PC-9 (cell line): Measurements from ENCODE around the gene SELENOM. TPM values are rescaled to one million over a fixed set of nuclear protein-coding genes. Genes with fewer than 3 reads are reported as not detected.

Source experiments
- BruUV-seq: library from RNA; stranded (reverse); fragments of 400-500 nt; replicated peaks from 2 replicates; lab custom pipeline; 2021; lab: Mats Ljungman, UMichigan
- CTCF ChIA-PET: fragments of 300-600 bp; sonication (Branson Sonifier 250); formaldehyde crosslinking; loops from one replicate; lab custom pipeline; 2022; ENCODE audit warnings: antibody characterized with exemption; lab: Charles Lee
- POLR2A ChIA-PET: fragments of 300-600 bp; sonication (Branson Sonifier 250); formaldehyde crosslinking; loops from one replicate; lab custom pipeline; 2022; ENCODE audit warnings: antibody characterized with exemption; ENCODE audit not compliant: unreplicated experiment; lab: Charles Lee
- DNase-seq, 2 experiments: peaks; one replicate each; pipeline versions ENCODE4 v3.0.0 to v3.0.0-alpha.2; 2015 to 2022; ENCODE audit warnings: mixed read lengths in 1 of 2
- H2AFZ ChIP-seq: fragments of 200-600 bp; sonication (generic); 2 replicates; pipeline ENCODE4 v1.8.1; 2017; ENCODE audit warnings: antibody characterized with exemption
- H3F3A ChIP-seq: fragments of 200-600 bp; sonication (generic); 2 replicates; pipeline ENCODE4 v1.8.1; 2017; ENCODE audit warnings: antibody characterized with exemption, mild to moderate bottlenecking, low read depth; ENCODE audit not compliant: insufficient read depth
- H3K27ac ChIP-seq: fragments of 200-600 bp; sonication (generic); 2 replicates; pipeline ENCODE4 v1.6.1; 2016; ENCODE audit warnings: mixed run types
- H3K27me3 ChIP-seq: fragments of 200-600 bp; sonication (generic); 2 replicates; pipeline ENCODE4 v1.6.1; 2016; ENCODE audit warnings: low read depth, mixed run types; ENCODE audit not compliant: insufficient read depth
- H3K36me3 ChIP-seq: fragments of 200-600 bp; sonication (generic); 2 replicates; pipeline ENCODE4 v1.6.1; 2016; ENCODE audit warnings: low read depth, mixed run types
- H3K4me1 ChIP-seq: fragments of 200-600 bp; sonication (generic); replicated peaks from 2 replicates; pipeline ENCODE4 v1.6.1; 2016; ENCODE audit warnings: mixed run types; ENCODE audit not compliant: insufficient read depth
- H3K4me2 ChIP-seq: fragments of 200-600 bp; sonication (generic); 2 replicates; pipeline ENCODE4 v1.6.1; 2017; ENCODE audit warnings: mixed run types
- H3K4me3 ChIP-seq: fragments of 200-600 bp; sonication (generic); 2 replicates; pipeline ENCODE4 v1.6.1; 2016; ENCODE audit warnings: mixed run types
- H3K79me2 ChIP-seq: fragments of 200-600 bp; sonication (generic); 2 replicates; pipeline ENCODE4 v1.6.1; 2017; ENCODE audit warnings: low read depth, mixed run types
- H3K9me2 ChIP-seq: fragments of 200-600 bp; sonication (generic); 2 replicates; pipeline ENCODE4 v1.8.1; 2017; ENCODE audit warnings: mild to moderate bottlenecking; ENCODE audit not compliant: insufficient read depth
- H3K9me3 ChIP-seq: fragments of 200-600 bp; sonication (generic); 2 replicates; pipeline ENCODE4 v1.8.1; 2016; ENCODE audit warnings: low read depth; ENCODE audit not compliant: insufficient read depth
- H4K20me1 ChIP-seq: fragments of 200-600 bp; sonication (generic); 2 replicates; pipeline ENCODE4 v1.8.1; 2017; ENCODE audit not compliant: insufficient read depth
- CTCF ChIP-seq: fragments of 200-600 bp; sonication (generic); conservative IDR thresholded peaks from 2 replicates; pipeline ENCODE4 v1.6.1; 2017; ENCODE audit warnings: mixed run types, antibody characterized with exemption, mild to moderate bottlenecking, moderate library complexity
- EZH2 ChIP-seq: fragments of 200-600 bp; sonication (generic); IDR thresholded peaks from 2 replicates; pipeline ENCODE4 v1.8.0; 2017; ENCODE audit warnings: antibody characterized with exemption, low read depth
- intact Hi-C: fragments of 100-400 bp; cut with micrococcal nuclease; formaldehyde crosslinking; loops from one replicate; pipeline ENCODE4 v1.10.0; 2022; ENCODE audit not compliant: unreplicated experiment
- total RNA-seq: library from RNA; stranded (reverse); gene quantifications from 2 replicates; pipeline ENCODE4 v1.2.3, GENCODE V29; 2021

The SELENOM gene
- total RNA-seq, 1 experiment from 2014 or later: 20.7 TPM

GRCh38 chr22:31134688-31135087 is 27.3 kb upstream of the SELENOM start:
- Histone ChIP-seq H3K27me3 (peaks cover 6% of the 10 kb centered on the region), H3K4me2 (no peak overlapping the region), H3K9me3 (no peaks in the 10 kb centered on the region), H3K4me3 (no peak overlapping the region), H2AFZ (no peak overlapping the region), H3K4me1 (peaks cover 21% of the 10 kb centered on the region), H3K9me2 (no peaks in the 10 kb centered on the region), H3F3A (peaks cover 27% of the 10 kb centered on the region), H3K27ac (no peak overlapping the region), H4K20me1 (no peaks in the 10 kb centered on the region), H3K36me3 (no peaks in the 10 kb centered on the region), H3K79me2 (no peaks in the 10 kb centered on the region)
- no peak for TF ChIP-seq EZH2
- TF ChIP-seq CTCF: no peak
- CTCF ChIA-PET: no interaction called here
- BruUV-seq: no TSS peak
- POLR2A ChIA-PET: no interaction called here
- intact Hi-C loops: no loop called here
- DNase-seq: peak in 1 of 2 experiments; percentile 28

GRCh38 chr22:31133911-31134310 is 26.5 kb upstream of the SELENOM start:
- Histone ChIP-seq H3K4me2 (no peak overlapping the region), H3K9me2 (no peaks in the 10 kb centered on the region), H3K27ac (no peak overlapping the region), H3F3A (peaks cover 27% of the 10 kb centered on the region), H4K20me1 (no peaks in the 10 kb centered on the region), H3K4me3 (no peak overlapping the region), H3K79me2 (no peaks in the 10 kb centered on the region), H3K9me3 (no peaks in the 10 kb centered on the region), H3K4me1 (peaks cover 21% of the 10 kb centered on the region), H3K27me3 (no peaks in the 10 kb centered on the region; the same call in none of the 2 replicates), H3K36me3 (no peaks in the 10 kb centered on the region), H2AFZ (no peak overlapping the region)
- POLR2A ChIA-PET: no interaction called here
- no TSS peak for BruUV-seq
- CTCF ChIA-PET: no interaction called here
- intact Hi-C loops: no loop called here
- peak in 1 of 2 experiments; percentile 21 for DNase-seq
- TF ChIP-seq CTCF: no peak
- no peak for TF ChIP-seq EZH2

GRCh38 chr22:31130873-31131272 is 23.5 kb upstream of the SELENOM start:
- Histone ChIP-seq H3K36me3 (no peaks in the 10 kb centered on the region), H3K4me3 (no peak overlapping the region), H3K9me2 (no peaks in the 10 kb centered on the region), H3K27me3 (no peaks in the 10 kb centered on the region), H3K27ac (no peak overlapping the region), H3K4me1 (peaks cover 21% of the 10 kb centered on the region), H3K79me2 (no peaks in the 10 kb centered on the region), H2AFZ (no peak overlapping the region), H3K4me2 (no peak overlapping the region), H4K20me1 (no peaks in the 10 kb centered on the region), H3F3A (peaks cover 27% of the 10 kb centered on the region), H3K9me3 (no peaks in the 10 kb centered on the region)
- intact Hi-C loops: no loop called here
- DNase-seq: peak; percentile 32 to 39
- TF ChIP-seq CTCF: no peak
- BruUV-seq: no TSS peak
- POLR2A ChIA-PET: no interaction called here
- CTCF ChIA-PET: interaction anchor here (1.1 kb wide), 1 partner anchor 23 kb away, joined by 3 read pairs; the partner anchor contains the start of gene SELENOM
